ENCODE measurements around the gene TBC1D14.
A peak's percentile ranks its signal among the peaks of the same experiment; 100 is the strongest.
"Not testable (repeated sequence)": the region's sequence is repeated elsewhere in the genome, so short reads cannot be mapped to it uniquely, and the experiment has no call there.

The TBC1D14 gene

DNA sequence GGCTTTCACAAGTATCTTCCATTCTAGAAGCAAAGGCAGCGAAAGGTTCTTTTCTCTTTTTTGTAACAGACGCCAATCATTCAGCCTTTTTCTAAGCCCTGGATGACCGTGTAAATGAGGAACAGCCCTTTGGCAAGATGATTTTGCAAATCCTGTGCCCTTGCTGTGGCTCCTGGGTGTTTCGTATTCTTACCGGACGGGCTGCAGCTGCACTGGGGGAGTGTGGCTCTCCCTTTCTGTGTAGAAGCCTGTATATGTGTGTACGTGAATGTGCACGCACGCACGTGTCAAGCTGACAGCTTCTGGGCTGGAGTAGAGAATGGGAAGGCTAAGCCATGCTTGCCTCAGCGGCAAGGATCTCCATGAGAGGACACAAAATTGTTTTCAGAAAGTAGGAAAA is 150.0 kb downstream of the TBC1D14 start:
- DNase-seq (ENCODE audit: low read depth, low spot score): no peak

DNA sequence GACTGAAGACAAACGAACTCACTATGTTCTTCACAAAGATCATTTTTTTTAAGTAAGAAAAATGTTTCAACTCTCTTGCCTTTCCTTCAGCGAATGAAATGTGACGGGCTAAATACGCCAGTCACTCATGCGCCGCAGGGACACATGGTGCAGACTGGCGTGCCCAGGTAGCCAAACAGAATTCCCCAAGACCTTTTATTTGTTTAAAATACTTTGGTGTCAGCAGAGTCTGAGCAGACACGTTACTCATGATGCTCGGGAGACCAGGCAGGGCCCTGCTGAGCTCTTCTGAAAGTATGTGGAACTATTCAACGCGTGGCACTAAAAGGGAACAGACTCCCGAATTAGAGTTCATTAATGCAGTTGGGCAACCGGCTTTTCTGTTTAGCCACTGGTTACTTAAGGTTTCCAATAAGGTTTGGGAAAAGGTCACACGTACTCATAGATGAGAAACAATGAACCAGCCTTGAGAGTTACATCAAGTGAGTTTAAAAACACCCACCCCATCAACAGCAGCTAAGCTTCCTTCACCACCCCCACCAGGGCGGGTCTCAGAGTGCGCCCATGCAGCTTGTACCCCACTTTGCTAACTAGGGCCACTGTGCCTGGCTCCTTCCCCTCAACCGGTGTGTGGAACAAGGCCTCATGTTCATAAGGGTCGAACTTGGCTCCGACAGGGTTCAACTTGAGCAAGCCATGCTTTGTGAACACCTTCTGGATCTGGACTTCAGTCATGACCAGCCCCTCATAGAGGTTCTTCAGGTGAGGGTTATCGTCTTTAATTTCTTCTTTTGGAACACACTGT is 150.9 kb downstream of the TBC1D14 start:
- DNase-seq (ENCODE audit: low read depth, low spot score): no peak

GRCh38 chr4:7061815-7062214 is 152.2 kb downstream of the TBC1D14 start:
- DNase-seq (ENCODE audit: low read depth, low spot score): no peak

GRCh38 chr4:7062816-7063215 is 153.2 kb downstream of the TBC1D14 start:
- no peak for DNase-seq (ENCODE audit: low read depth, low spot score)

DNA sequence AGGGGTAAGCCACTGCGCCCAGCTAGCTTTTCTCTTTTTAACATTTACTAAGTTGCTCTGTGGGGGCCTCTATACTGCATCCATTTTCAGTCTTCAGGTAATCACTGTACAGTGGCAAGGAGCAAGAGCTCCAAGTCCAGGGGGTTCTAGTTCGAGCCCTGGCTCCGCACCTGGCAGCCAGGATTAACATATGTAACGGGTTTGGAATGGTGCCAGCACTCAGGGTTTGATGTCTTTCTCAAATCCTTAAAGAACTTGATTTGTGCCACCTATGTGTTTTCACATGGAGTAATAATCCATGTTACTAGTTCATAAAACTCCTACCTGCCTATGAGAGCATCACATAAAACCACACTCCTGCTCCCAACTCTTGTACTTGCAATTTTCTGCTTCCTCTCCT is 153.7 kb downstream of the TBC1D14 start:
- DNase-seq (ENCODE audit: low read depth, low spot score): no peak

DNA sequence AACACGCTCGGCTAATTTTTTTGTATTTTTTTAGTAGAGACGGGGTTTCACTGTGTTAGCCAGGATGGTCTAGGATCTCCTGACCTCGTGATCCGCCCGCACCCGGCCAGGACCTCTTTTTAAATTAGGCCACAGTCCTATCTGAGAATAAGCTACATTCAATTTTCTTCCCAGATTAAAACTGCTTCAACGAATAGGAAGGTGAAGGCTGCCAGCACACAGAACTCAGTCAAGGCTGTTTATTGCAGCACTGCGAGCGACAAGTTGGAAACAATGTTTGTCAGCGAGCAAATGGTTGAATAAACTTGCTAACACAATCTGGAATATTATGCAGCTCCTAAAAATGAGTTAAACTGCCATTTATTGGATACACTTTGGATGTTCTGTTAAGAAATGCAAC is 156.4 kb downstream of the TBC1D14 start:
- no peak for DNase-seq (ENCODE audit: low read depth, low spot score)

DNA sequence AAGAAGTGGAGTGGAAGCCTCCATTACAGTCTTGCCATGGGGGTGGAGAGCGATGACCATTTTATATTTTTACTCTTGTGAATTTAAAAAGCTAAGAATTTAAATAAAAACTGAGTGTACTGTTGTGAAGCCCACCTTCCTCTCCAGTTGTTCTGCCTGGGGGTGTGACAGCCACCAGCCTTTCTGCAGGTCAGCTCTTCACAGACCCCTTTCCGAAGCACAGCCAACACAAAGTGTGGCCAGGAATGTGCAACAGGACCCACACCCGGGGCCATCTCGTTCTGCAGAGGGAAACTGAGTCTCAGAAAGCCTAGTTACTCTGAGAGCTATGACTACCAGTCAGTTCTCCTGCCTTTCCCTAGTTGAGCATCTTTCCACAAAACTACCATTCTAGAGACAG is 156.9 kb downstream of the TBC1D14 start:
- DNase-seq (ENCODE audit: low read depth, low spot score): no peak

- DNase-seq (ENCODE audit: low read depth, low spot score): no peak
Measured at GRCh38 chr4:7067126-7067451, 157.5 kb downstream of the TBC1D14 start.

- DNase-seq (ENCODE audit: low read depth, low spot score): peak; percentile 98
Measured at GRCh38 chr4:7067452-7068278, 158.0 kb downstream of the TBC1D14 start, which contains the start of gene GRPEL1. GRPEL1 (minus strand) TSS chr4:7068064; CDS start chr4:7068032, 32 bp downstream.

DNA sequence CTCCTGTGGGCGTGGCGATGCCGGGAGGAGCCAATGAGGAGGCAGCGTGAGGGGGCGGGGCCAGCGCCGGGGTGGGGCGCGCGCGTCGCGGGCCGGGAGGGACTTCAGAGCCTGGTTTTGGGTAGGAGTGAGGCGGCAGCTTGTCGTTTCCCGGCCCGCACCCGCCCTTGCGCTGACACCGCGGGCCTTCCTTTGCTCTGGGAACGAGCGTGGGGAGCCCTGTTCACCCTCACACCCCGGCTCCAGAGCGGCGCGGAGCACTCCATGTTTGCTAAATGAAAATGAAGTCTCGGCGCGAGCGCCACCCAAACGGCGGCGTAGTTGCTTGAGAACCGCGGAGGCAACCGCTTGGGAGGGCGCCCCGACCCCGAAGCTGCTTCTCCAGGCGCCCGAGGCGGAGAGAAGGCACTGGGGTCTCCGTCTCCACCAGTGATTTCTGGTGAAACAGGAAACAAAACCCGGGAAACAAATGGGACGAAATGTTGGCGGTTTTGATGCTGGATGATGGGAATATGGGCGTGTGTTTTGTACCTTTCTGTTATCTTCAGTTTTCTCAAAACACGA is 158.7 kb downstream of the TBC1D14 start:
- no peak for DNase-seq (ENCODE audit: low read depth, low spot score)

DNA sequence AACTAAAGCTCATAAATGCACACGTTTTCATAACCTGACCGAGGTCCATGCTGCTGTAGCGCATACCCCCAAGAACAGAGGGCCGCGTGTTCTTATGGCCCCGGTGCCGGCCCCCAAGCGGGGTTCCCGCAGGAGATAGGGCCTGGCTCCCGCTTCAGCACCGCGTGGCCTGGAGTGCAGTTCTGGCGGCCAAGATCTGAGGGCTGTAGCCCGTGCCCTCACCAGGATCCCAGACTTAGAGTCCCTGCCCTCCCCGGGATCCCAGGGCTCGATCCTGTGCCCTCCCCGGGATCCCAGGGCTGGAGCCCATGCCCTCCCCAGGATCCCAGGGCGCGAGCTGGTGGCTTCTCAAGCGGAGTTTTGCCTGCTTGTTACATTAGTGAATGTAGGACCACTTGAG is 159.3 kb downstream of the TBC1D14 start:
- no peak for DNase-seq (ENCODE audit: low read depth, low spot score)

GRCh38 chr4:7070729-7071511 is 161.3 kb downstream of the TBC1D14 start:
- DNase-seq (ENCODE audit: low read depth, low spot score): no peak

DNA sequence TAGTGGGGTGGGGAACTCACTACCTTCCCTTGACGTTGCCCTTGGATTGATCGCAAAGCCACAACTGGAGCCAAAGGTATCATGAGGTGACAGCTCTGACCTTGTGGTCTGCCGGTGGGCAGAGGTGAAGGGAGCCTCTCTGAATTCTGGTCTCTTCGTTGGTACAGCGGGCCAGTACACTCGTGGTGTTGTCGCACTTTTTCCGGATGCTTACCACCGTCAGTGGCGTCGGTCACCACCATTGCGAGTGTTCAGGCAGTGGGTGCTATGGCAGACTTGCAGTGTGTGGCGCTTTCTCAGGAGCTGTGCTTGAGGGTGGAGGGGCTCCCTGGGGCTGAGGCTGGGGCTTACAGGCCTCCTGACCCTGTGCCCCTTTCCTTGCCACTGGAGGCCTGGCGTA is 163.4 kb downstream of the TBC1D14 start:
- no peak for DNase-seq (ENCODE audit: low read depth, low spot score)

- no peak for DNase-seq (ENCODE audit: low read depth, low spot score)
Measured at GRCh38 chr4:7073526-7074390, 164.1 kb downstream of the TBC1D14 start.

DNA sequence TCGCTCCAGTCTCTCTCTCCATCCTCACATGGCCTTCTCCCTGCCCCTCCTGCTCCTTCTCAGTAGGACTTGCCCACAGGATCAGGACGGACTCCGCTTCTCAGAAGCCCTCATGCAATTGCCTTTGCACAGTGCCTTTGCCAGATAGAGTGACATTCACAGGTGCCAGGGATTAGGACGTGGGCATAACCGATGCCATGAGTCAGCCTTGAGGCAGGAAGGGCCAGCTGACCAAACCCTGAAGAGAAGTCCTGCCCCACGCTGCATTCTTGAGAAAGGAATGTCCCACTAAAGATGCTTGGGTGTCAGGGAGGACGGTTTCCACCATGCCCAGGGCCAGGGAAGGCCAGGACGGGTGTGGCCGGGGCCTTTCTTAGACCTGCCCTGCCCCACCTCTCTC is 164.8 kb downstream of the TBC1D14 start:
- no peak for DNase-seq (ENCODE audit: low read depth, low spot score)

DNA sequence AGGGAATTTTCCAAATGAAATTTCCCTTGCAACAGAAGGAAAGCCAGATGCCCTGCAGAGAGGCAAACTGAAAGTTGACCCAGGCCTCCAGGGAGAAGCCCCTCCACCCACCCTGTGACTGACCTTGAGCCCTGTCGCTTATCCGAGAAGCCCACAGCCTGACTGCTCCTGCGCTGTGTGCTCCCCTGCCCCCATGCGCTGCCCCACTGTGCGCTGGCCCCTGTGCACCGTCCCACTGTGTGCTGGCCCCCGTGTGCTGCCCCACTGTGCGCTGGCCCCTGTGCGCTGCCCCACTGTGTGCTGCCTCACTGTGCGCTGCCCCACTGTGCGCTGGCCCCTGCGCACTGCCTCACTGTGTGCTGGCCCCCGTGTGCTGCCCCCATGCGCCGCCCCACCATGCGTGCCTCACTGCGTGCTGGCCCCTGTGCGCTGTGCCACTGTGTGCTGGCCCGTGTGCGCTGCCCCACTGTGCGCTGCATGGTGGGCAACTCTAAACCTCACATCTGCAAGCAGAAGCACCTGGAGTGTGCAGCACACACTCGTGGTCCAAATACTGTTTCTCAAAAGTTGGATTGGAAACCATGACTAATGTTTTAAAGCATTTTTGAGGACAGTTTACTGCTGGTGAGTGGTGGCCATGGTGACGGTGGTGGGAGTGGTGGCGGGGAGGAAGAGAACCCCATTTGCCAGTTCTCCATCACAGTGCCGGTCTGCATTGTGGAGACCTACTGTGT is 166.5 kb downstream of the TBC1D14 start:
- no peak for DNase-seq (ENCODE audit: low read depth, low spot score)

DNA sequence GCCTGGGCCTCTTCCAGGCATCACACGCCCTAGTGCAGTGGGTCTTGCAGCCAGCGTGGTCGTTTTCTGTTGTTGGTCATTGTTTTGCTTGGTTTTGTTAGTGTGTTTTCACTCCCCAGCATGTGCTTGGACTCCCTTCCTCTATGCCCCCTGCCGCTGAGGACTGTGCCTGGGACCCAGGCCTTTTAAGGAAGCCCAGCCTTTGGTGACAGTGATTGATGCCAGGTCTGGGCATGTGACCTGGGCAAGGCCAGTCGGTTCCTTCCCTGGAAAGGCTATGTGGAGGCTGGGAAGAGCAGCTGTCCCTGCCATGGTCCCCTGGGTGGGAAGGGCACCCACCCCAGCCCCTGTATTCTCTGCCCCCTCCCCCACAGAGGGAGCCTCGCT is 167.1 kb downstream of the TBC1D14 start:
- DNase-seq (ENCODE audit: low read depth, low spot score): no peak

GRCh38 chr4:7077371-7077770 is 167.7 kb downstream of the TBC1D14 start:
- DNase-seq (ENCODE audit: low read depth, low spot score): no peak

GRCh38 chr4:7078025-7078424 is 168.4 kb downstream of the TBC1D14 start:
- DNase-seq (ENCODE audit: low read depth, low spot score): no peak

- DNase-seq (ENCODE audit: low read depth, low spot score): not testable (repeated sequence)
Measured at GRCh38 chr4:7079483-7079882, 169.9 kb downstream of the TBC1D14 start.

Measured in smooth muscle cell of the brain vasculature (primary cell).